Gastrocnemius medialis (tissue), 4 donors: ENCODE data around the gene FAM124B.

Experiments used
- POLR2A ChIP-seq, 2 donors: fragments of 450-650 bp; IDR thresholded peaks; one replicate each; pipeline ENCODE4 v1.6.1; 2017; ENCODE audit warnings: antibody characterized with exemption in 2 of 2, mild to moderate bottlenecking in 2 of 2, moderate library complexity in 2 of 2
- TF ChIP-seq, protein P1 (sequence below), 5 experiments: fragments of 450-650 bp in 3 of 5; fragments of 200-600 bp in 2 of 5; sonication (generic) in 2 of 5; IDR thresholded peaks in 4 of 5; conservative IDR thresholded peaks in 1 of 5; 1 replicate in 4 of 5; 2 replicates in 1 of 5; pipeline ENCODE4 v1.5.1; 2016 to 2019; ENCODE audit warnings: antibody characterized with exemption in 5 of 5, mild to moderate bottlenecking in 3 of 5, moderate library complexity in 3 of 5

DNA sequence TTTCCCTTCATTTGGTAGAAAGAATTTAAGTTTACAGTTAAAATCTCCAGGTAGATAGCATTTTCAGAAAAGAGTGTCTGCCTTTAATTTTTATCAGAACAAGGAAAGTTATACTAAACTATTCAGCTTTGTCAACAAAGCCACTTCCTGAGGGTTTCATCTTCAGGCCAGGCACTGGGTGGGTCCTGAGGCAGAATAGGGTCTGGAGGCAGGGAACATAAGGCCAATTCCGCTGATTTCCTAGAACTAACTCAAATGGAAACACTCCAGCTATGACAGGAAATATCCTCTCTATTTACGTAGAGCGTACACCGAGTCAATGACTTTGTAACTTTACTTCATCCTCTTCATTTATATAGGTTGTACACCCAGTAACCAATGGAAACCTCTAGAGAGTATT, 32.7 kb upstream of the FAM124B start:
- TF ChIP-seq, protein P1, sequence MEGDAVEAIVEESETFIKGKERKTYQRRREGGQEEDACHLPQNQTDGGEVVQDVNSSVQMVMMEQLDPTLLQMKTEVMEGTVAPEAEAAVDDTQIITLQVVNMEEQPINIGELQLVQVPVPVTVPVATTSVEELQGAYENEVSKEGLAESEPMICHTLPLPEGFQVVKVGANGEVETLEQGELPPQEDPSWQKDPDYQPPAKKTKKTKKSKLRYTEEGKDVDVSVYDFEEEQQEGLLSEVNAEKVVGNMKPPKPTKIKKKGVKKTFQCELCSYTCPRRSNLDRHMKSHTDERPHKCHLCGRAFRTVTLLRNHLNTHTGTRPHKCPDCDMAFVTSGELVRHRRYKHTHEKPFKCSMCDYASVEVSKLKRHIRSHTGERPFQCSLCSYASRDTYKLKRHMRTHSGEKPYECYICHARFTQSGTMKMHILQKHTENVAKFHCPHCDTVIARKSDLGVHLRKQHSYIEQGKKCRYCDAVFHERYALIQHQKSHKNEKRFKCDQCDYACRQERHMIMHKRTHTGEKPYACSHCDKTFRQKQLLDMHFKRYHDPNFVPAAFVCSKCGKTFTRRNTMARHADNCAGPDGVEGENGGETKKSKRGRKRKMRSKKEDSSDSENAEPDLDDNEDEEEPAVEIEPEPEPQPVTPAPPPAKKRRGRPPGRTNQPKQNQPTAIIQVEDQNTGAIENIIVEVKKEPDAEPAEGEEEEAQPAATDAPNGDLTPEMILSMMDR (IDR thresholded peaks at IDR 0.05 in 4 of 5, conservative IDR thresholded peaks at IDR 0.05 in 1 of 5), result no peak
- no peak for TF ChIP-seq POLR2A (IDR thresholded peaks at IDR 0.05)
